Suppressor macrophage (primary cell): ENCODE results near the gene NTN1.
"Not testable (repeated sequence)": the region's sequence is repeated elsewhere in the genome, so short reads cannot be mapped to it uniquely, and the experiment has no call there.

ENCODE experiments used
- DNase-seq, 4 experiments: peaks; one replicate each; pipeline ENCODE4 v3.0.0-alpha.2; 2020 to 2022

The NTN1 gene

GRCh38 chr17:9253308-9253707 lies 232.0 kb downstream of the NTN1 start:
- no peak for DNase-seq

GRCh38 chr17:9254841-9255240 lies 233.5 kb downstream of the NTN1 start:
- no peak for DNase-seq

GRCh38 chr17:9255833-9256232 lies 234.5 kb downstream of the NTN1 start:
- no peak for DNase-seq

GRCh38 chr17:9256361-9256750 lies 235.0 kb downstream of the NTN1 start:
- no peak for DNase-seq

GRCh38 chr17:9256751-9257629 lies 235.7 kb downstream of the NTN1 start:
- peak in 3 of 4 experiments; percentile 7 to 42 (median 12) for DNase-seq

GRCh38 chr17:9257630-9257965 lies 236.3 kb downstream of the NTN1 start:
- not testable (repeated sequence) for DNase-seq

- DNase-seq: no peak
These were observed 237.1 kb downstream of the NTN1 start for GRCh38 chr17:9258115-9259015.

GRCh38 chr17:9259419-9259818 lies 238.1 kb downstream of the NTN1 start:
- no peak for DNase-seq

GRCh38 chr17:9261081-9262012 lies 240.0 kb downstream of the NTN1 start:
- DNase-seq: no peak

- no peak for DNase-seq
These were observed 244.8 kb downstream of the NTN1 start for GRCh38 chr17:9266031-9266680.

- no peak for DNase-seq
These were observed 245.4 kb downstream of the NTN1 start for GRCh38 chr17:9266697-9267117.

GRCh38 chr17:9268546-9268945 lies 247.2 kb downstream of the NTN1 start:
- no peak for DNase-seq

GRCh38 chr17:9269350-9270035 lies 248.2 kb downstream of the NTN1 start:
- DNase-seq: no peak

- DNase-seq: no peak
These were observed 249.6 kb downstream of the NTN1 start for GRCh38 chr17:9270921-9271320.

GRCh38 chr17:9271989-9272388 lies 250.7 kb downstream of the NTN1 start:
- DNase-seq: no peak

GRCh38 chr17:9272501-9273200 lies 251.3 kb downstream of the NTN1 start:
- DNase-seq: no peak

- no peak for DNase-seq
These were observed 252.4 kb downstream of the NTN1 start for GRCh38 chr17:9273428-9274391.

- DNase-seq: no peak
These were observed 253.7 kb downstream of the NTN1 start for GRCh38 chr17:9274973-9275372.

- DNase-seq: no peak
These were observed 258.6 kb downstream of the NTN1 start for GRCh38 chr17:9279893-9280292.
